ENCODE measurements around the gene UMODL1. TPM values are rescaled to one million over a fixed set of nuclear protein-coding genes. Genes with fewer than 3 reads are reported as not detected.

Gene UMODL1
- polyA plus RNA-seq, 3 donors: not detected

GRCh38 chr21:42161401-42161955 is 90.4 kb downstream of the UMODL1 start:
- no peaks in the 10 kb centered on the region for H3K4me1 ChIP-seq (ENCODE audit: control insufficient read depth in 1 of 2, insufficient read depth in 2 of 2, low read length in 2 of 2)
- no peak for TF ChIP-seq CTCF (IDR thresholded peaks at IDR 0.05)
- no peaks in the 10 kb centered on the region for H3K9me3 ChIP-seq (replicated peaks in 1 of 2; ENCODE audit: control insufficient read depth in 1 of 2, insufficient read depth in 1 of 2, low read length in 2 of 2)
- H4K20me1 ChIP-seq (ENCODE audit: insufficient read depth, low read length): no peaks in the 10 kb centered on the region
- no peaks in the 10 kb centered on the region for H3K36me3 Mint-ChIP-seq
- WGBS (ENCODE audit: insufficient coverage): 88% methylated on average over 6 of the region's 7 CpGs
- H3K27me3 ChIP-seq (ENCODE audit: control insufficient read depth in 2 of 2, insufficient read depth in 2 of 2, low read length in 2 of 2): peaks cover 0 to 6% of the 10 kb centered on the region in 2 donors
- no peak overlapping the region for H3K4me2 ChIP-seq (replicated peaks; ENCODE audit: extremely low read depth, low read length, poor library complexity, severe bottlenecking)
- no peak overlapping the region for H3K4me3 ChIP-seq (replicated peaks in 1 of 3; ENCODE audit: low read depth in 2 of 3, low read length in 3 of 3)
- peaks cover 0 to 6% (median 0%) of the 10 kb centered on the region in 7 donors for H3K9me3 Mint-ChIP-seq
- H3K9ac ChIP-seq (ENCODE audit: insufficient read depth, low read length, poor library complexity, severe bottlenecking): no peak overlapping the region
- no peak overlapping the region for H2AFZ ChIP-seq (ENCODE audit: insufficient read depth, low read depth, low read length, poor library complexity, severe bottlenecking)
- H3K36me3 ChIP-seq (replicated peaks in 1 of 2; ENCODE audit: control insufficient read depth in 1 of 2, insufficient read depth in 2 of 2, low read length in 2 of 2): no peaks in the 10 kb centered on the region
- H3K4me1 Mint-ChIP-seq: peaks cover 12% of the 10 kb centered on the region
- intact Hi-C loops (cut with micrococcal nuclease): loop anchor here (5.0 kb wide), 3 partner anchors 61 to 286 kb away; no protein-coding TSS in a partner anchor
- DNase-seq: no peak
- H3K27me3 Mint-ChIP-seq (ENCODE audit: low read depth in 3 of 3): peaks cover 5 to 16% (median 10%) of the 10 kb centered on the region in 3 donors
- H3K27ac Mint-ChIP-seq: peak overlapping the region in 3 of 7 donors; percentile 5 to 81 (median 17)
- no peaks in the 10 kb centered on the region for H3K79me2 ChIP-seq (ENCODE audit: insufficient read depth, low read length)
- H3K27ac ChIP-seq (ENCODE audit: low read depth in 1 of 2, low read length in 2 of 2): no peak overlapping the region
- H3K4me3 Mint-ChIP-seq: no peak overlapping the region

DNA sequence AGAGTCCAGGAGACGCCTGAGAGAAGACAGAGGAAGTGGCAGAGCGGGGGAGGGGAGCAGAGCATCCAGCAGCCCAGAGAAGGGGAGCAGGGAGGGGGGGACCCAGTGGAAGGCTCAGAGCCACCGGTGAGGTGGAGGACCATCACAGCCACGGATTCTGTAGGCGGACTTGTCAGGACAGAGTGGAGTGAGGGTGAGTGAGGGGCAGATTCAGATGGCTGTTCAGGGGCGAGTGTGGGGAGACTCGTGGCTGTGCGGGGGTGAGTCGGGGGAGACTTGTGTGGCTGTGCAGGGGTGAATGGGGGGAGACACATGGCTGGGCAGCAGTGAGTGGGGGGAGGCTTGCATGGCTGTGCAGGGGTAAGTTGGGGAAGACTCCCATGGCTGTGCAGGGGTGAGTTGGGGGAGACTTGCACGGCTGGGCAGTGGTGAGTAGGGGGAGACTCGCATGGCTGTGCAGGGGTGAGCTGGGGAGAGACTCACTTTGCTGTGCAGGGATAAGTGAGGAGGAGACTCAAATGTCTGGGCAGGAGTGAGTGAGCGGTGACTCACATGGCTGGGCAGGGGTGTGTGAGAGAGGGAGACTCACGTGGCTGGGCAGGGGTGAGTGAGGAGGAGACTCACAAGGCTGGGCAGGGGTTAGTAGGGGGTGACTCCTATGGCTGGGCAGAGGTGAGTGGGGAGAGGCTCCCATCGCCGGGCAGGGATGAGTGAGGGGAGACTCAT is 91.0 kb downstream of the UMODL1 start:
- TF ChIP-seq CTCF (IDR thresholded peaks at IDR 0.05): no peak
- no peaks in the 10 kb centered on the region for H4K20me1 ChIP-seq (ENCODE audit: insufficient read depth, low read length)
- DNase-seq: peak in 2 of 3 donors; percentile 13 to 58
- no peaks in the 10 kb centered on the region for H3K9me3 ChIP-seq (replicated peaks in 1 of 2; ENCODE audit: control insufficient read depth in 1 of 2, insufficient read depth in 1 of 2, low read length in 2 of 2)
- Mint-ChIP-seq H3K36me3 (no peaks in the 10 kb centered on the region), H3K4me3 (no peak overlapping the region), H3K27me3 (ENCODE audit: low read depth in 3 of 3) (peaks cover 5 to 16% (median 10%) of the 10 kb centered on the region in 3 donors), H3K9me3 (peaks cover 0 to 6% (median 0%) of the 10 kb centered on the region in 7 donors), H3K4me1 (peaks cover 12% of the 10 kb centered on the region), H3K27ac (peak overlapping the region in 2 of 7 donors; percentile 15 to 25)
- H3K36me3 ChIP-seq (replicated peaks in 1 of 2; ENCODE audit: control insufficient read depth in 1 of 2, insufficient read depth in 2 of 2, low read length in 2 of 2): no peaks in the 10 kb centered on the region
- no peak overlapping the region for H3K9ac ChIP-seq (ENCODE audit: insufficient read depth, low read length, poor library complexity, severe bottlenecking)
- 52% methylated on average over 15 of the region's 15 CpGs for WGBS (ENCODE audit: insufficient coverage)
- H3K27me3 ChIP-seq (ENCODE audit: control insufficient read depth in 2 of 2, insufficient read depth in 2 of 2, low read length in 2 of 2): peaks cover 0 to 6% of the 10 kb centered on the region in 2 donors
- intact Hi-C loops (cut with micrococcal nuclease): loop anchor here (5.0 kb wide), 3 partner anchors 60 to 285 kb away; no protein-coding TSS in a partner anchor
- H3K27ac ChIP-seq (ENCODE audit: low read depth in 1 of 2, low read length in 2 of 2): no peak overlapping the region
- no peaks in the 10 kb centered on the region for H3K79me2 ChIP-seq (ENCODE audit: insufficient read depth, low read length)
- H3K4me2 ChIP-seq (replicated peaks; ENCODE audit: extremely low read depth, low read length, poor library complexity, severe bottlenecking): no peak overlapping the region
- H3K4me1 ChIP-seq (ENCODE audit: control insufficient read depth in 1 of 2, insufficient read depth in 2 of 2, low read length in 2 of 2): no peaks in the 10 kb centered on the region
- no peak overlapping the region for H2AFZ ChIP-seq (ENCODE audit: insufficient read depth, low read depth, low read length, poor library complexity, severe bottlenecking)
- H3K4me3 ChIP-seq (replicated peaks in 1 of 3; ENCODE audit: low read depth in 2 of 3, low read length in 3 of 3): no peak overlapping the region
